Right ventricle myocardium superior (tissue), 1 donor: Measurements from ENCODE around the gene CCNK. TPM values are rescaled to one million over a fixed set of nuclear protein-coding genes. Genes with fewer than 3 reads are reported as not detected.

Experiments used
- ATAC-seq: fragments of 200-7000 bp; cut with Tn5 transposase; one replicate; pipeline ENCODE4 v1.9.1; 2020; ENCODE audit warnings: mild to moderate bottlenecking; ENCODE audit not compliant: poor library complexity
- DNase-seq: peaks from one replicate; pipeline ENCODE4 v3.0.0-alpha.2; 2020
- intact Hi-C: fragments of 100-400 bp; cut with DNase I; formaldehyde crosslinking; loops from one replicate; pipeline ENCODE4 v1.11.2; 2022
- total RNA-seq: library from RNA; stranded (reverse); fragmentation: NEBNext Ultra II Directional; extraction: Animal tissue kit (Norgen Biotek cat#: 25700); gene quantifications from one replicate; pipeline ENCODE4 v1.2.1, GENCODE V29; 2021
- donor health status: DM: no; HTN: yes; CAD: no; lungs with severe emphysema.

Gene CCNK
- total RNA-seq, 1 donor from 2014 or later = 31.9 TPM

GRCh38 chr14:99462210-99462609 lies 19.0 kb upstream of the CCNK start:
- ATAC-seq (no peak), DNase-seq (no peak)
- intact Hi-C loops = no loop called here

- DNase-seq = no peak
- no peak for ATAC-seq
- intact Hi-C loops = no loop called here
Observed at GRCh38 chr14:99463974-99464373, 17.2 kb upstream of the CCNK start.

GRCh38 chr14:99465288-99465687 lies 15.9 kb upstream of the CCNK start:
- DNase-seq (no peak), ATAC-seq (no peak)
- intact Hi-C loops = no loop called here

GRCh38 chr14:99466758-99467157 lies 14.5 kb upstream of the CCNK start:
- DNase-seq = no peak
- no peak for ATAC-seq
- intact Hi-C loops = no loop called here

GRCh38 chr14:99467336-99468078 lies 13.7 kb upstream of the CCNK start:
- peak; percentile 67 for ATAC-seq
- intact Hi-C loops = no loop called here
- DNase-seq = no peak

- intact Hi-C loops = no loop called here
- ATAC-seq = peak; percentile 42
- no peak for DNase-seq
Observed at GRCh38 chr14:99468081-99468480, 13.1 kb upstream of the CCNK start.

DNA sequence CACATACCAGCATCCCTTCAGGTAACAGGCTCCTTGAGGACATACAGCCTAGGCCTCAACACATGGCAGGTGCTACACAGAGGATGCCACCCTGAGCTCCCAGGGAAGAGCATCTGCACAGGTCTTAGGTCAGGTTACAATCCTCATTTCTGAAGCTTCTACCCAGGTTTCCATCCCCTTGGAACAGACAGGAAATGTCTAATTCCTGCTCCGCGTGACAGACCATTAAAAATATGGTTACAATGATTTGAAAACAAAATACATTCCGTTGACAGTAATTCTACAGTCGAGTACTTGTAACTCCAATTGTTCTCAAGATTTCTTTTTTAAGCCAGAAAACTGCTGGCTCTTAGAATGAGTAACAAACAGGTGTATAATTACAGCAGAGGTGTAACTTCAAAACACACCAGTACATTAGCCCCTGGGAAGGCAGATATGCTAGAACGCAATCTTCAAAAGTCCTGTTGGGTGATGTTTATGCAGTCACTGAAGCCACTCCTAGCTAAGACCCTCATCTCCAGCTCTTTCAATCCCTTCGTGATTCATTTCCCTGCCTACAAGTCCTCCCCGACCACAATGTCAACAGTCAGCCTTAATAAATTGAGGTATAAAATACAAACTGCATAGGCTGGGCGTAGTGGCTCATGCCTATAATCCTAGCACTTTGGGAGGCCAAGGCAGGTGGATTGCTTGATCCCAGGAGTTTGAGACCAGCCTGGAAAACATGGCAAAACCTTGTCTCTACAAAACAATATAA lies 12.2 kb upstream of the CCNK start:
- ATAC-seq (no peak), DNase-seq (no peak)
- intact Hi-C loops = no loop called here

DNA sequence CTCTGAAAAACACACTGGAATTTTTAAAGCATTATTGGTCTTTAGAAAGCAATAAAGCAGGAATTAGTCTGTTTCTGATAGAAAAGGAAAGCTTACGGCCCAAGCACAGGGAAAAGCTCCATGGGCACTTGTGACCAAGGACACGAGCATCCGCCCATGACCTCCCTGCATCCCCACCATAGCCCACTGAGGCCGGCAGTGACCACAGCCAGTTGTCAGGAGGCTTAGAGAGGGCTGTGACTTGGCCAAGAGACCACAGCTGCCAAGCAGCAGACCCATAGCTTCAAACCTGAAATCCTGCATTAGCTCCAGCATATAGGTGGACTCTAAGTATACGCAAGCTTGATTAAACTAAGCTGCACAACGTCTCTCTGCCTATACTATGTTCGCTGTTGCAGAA lies 9.5 kb upstream of the CCNK start:
- DNase-seq (no peak), ATAC-seq (no peak)
- intact Hi-C loops = no loop called here

DNA sequence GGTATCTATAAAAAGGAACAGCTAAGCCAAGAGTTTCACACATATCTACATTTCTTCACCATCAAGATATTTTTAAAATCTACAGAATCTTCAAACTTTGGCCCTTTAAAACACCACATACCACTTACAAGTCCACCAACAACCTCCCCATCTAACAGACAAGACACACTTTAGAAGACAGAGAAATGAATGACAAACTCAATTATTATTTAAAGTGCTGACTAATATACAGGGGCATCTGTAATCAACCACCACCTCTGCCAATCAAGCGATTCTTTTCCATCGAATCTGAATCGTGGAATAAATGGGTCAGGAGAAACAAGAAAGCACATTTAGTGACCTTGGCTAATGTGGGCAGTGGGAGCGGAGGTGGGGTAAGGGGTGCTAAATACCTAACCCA lies 8.3 kb upstream of the CCNK start:
- ATAC-seq = no peak
- intact Hi-C loops = no loop called here
- no peak for DNase-seq

DNA sequence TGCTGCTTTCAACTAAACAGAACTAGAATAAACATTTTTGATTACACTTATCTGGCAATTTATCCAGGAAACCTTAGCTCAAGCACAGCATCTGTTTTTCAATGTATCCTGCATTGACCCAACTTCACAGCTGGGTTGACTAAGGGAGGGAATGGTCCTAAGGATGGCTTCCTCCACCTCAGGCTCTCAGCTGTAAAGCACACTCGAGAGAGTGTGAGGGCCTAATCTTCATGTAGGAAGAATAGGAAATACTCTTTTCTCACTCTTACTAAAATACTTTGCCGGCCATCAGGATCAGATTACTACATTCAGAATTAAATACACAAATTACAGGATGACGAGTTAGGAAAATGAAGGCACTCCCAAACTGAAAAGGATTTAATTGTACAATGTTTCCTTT lies 7.8 kb upstream of the CCNK start:
- DNase-seq = no peak
- no peak for ATAC-seq
- intact Hi-C loops = no loop called here

DNA sequence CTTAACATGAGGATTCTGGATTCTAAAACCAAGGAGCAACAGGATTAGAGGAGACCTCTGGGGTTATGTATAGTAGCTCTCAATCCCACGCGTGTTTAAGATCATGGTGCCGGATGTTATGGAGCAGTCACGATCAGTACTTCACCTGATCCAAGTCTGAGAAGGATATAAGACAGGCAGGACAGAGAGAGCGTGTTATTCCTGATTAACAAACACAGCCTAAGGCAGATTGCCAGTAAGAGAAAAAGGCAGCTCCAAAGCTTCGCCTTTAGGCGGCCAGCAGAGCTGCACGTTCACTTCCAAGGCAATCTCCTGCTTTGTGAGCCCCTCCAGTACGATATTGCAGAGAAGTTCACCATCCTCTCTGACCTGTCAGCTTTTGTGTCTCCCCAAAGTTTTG lies 6.0 kb upstream of the CCNK start:
- intact Hi-C loops = no loop called here
- ATAC-seq (peak; percentile 43), DNase-seq (no peak)

- intact Hi-C loops = no loop called here
- ATAC-seq (no peak), DNase-seq (no peak)
Observed at GRCh38 chr14:99475660-99476059, 5.5 kb upstream of the CCNK start.

DNA sequence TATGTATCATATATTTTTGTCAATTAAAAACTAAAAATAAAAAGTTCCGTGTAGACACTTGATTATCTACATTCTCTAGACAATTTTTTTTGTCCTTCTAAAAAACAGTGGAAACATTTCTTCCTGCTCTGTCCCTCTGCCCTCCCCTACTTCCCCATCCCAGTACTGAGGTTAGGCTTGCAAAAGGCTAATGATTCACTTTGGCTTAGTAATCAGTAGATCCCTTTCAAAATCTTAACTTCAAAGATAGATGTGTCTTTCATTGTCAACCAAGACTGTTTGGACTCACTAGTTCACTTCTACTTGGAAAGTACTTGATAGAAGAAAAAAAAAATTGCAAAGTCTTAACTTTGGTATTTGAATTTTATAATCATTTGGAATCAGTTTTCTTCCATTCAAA lies 4.3 kb upstream of the CCNK start:
- intact Hi-C loops = no loop called here
- ATAC-seq (no peak), DNase-seq (no peak)

DNA sequence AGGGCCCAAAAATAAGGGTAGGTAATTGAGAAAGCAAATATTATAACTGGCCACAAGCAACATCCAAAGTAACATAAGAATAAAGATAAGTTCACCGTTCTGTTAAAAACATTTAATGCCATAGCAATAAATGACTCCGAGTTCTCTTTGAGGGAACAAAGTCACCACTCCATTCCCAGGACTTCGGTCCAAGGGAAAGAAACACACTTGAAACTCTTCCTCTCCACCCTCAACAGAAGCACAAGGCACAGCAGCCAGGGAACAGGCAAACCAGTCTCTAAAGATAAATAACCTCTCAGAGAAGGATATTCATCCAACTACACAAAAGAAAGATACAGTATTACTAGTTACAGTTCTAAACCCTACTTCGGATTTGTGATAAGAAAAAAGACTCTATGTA lies 3.1 kb upstream of the CCNK start:
- intact Hi-C loops = no loop called here
- DNase-seq (no peak), ATAC-seq (no peak)

GRCh38 chr14:99479160-99479905 lies 1.9 kb upstream of the CCNK start:
- DNase-seq (no peak), ATAC-seq (no peak)
- intact Hi-C loops = no loop called here

DNA sequence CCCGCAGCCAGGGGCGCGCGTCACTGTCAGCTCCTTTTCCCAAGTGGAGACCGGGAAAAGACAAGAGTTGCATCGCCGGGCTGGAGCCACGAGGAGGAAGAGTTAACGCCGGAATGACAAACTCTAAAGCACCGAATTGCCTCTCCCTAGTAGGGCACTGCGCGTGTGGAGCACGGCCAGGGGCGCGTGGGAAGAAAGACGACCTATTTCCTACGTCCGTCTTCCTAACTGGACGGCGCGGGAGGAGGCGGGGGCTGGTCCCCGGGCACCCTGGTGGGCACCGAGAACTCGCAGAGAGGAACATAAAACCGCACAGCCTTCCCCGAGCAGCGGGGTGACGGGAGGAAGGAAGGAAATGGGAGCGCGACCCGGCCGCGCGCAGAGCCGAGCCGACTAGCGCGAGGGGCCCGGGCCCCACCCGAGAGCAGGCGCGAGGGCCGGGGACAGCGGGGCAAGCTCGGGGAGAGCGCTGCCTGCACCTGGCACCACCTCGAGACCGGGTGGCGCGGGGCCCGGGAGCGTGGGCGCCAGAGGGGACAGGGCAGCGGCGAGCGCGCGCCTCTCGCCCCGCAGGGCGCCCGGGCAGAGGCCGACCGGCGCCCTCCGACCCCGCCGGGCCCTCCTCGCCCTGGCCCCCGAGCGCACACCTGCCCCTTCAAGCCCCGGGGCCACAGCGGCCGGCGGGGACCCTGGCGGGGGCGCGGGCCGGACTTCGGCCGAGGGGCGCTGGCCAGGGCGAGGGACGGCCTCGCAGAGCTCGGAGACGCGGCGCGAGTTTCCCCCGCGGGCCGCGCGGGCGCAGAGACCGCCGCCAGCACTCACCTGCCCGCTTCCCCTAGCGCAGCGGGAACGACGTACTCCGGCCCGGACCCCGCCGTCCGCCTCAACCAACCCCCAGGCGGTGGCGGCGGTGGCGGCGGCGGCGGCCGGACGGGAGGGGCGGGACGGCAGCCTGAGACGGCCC lies 1.0 kb upstream of the CCNK start, which contains the start of gene SETD3:
Gene SETD3, minus strand, starts transcription at position 954 of the 964 bp plus-strand sequence. CDS start 15,054 bp downstream, outside the sequence.
- DNase-seq (peak; percentile 80), ATAC-seq (no peak)
- intact Hi-C loops = no loop called here

DNA sequence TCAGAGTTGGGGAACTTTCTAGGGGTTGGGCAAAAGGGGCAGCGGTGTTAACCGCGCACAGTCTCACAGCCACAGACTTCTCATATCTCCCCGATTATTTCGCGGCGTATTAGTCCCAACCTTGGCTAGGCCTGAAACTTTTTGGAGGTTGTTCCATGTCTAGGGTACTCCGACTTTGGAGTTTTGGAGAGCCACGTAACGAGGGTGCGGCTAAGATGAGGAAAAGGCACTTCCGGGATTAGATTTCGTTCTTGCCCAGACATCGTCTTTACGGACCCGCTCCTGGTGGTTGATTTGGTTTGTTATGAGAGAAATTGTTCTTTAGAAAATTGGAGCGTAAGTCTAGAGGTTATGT lies 513 bp downstream of the CCNK start:
- intact Hi-C loops = no loop called here

GRCh38 chr14:99484106-99484505 lies 2.9 kb downstream of the CCNK start:
- intact Hi-C loops = no loop called here
- DNase-seq (no peak), ATAC-seq (no peak)

More for the DNA sequence above, 513 bp downstream of the CCNK start:
- ATAC-seq = no peak
- no peak for DNase-seq

DNA sequence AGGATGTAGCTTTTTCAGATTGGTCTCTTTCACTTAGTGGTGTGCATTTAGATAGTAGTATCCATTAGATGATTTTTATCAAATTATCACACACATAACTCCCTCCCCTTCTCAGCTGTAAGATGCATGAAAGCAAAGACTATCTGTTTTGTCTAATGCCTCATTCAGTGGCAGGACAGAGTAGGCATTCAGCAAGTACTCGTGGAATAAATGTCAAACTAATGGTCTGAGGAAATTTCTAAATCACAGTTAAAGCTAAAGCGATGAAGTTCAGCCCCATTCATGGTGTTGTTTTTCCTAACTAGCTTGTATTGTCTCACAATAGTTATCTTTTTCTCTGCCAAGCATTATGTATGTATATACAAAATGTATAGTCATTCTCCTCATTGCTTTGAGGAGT lies 16.1 kb downstream of the CCNK start:
- ATAC-seq (no peak), DNase-seq (no peak)
- intact Hi-C loops = no loop called here
